SU-DHL-6 (cell line): ENCODE results near the gene YBX1.

ENCODE experiments used
- H2AFZ ChIP-seq: fragments of 200-600 bp; sonication (generic); 2 replicates; pipeline ENCODE4 v1.6.1; 2014; ENCODE audit warnings: low read depth, mild to moderate bottlenecking, moderate library complexity, mixed read lengths, antibody characterized with exemption, low read length; ENCODE audit not compliant: severe bottlenecking
- H3F3A ChIP-seq: fragments of 200-600 bp; shearing (Covaris generic); 2 replicates; pipeline ENCODE4 v1.6.0; 2016; ENCODE audit warnings: antibody characterized with exemption, mild to moderate bottlenecking; ENCODE audit not compliant: insufficient read depth
- H3K27ac ChIP-seq: fragments of 200-600 bp; sonication (generic); 2 replicates; pipeline ENCODE4 v1.5.1; 2016; ENCODE audit warnings: low read depth, mild to moderate bottlenecking, low read length, moderate library complexity, mixed read lengths
- H3K27me3 ChIP-seq: fragments of 200-600 bp; sonication (generic), shearing (Covaris generic); 2 replicates; pipeline ENCODE4 v1.6.0; 2014; ENCODE audit warnings: mild to moderate bottlenecking, low read length
- H3K36me3 ChIP-seq: fragments of 200-600 bp; sonication (generic); 2 replicates; pipeline ENCODE4 v1.6.1; 2014; ENCODE audit warnings: mild to moderate bottlenecking, low read length, mixed read lengths
- H3K4me2 ChIP-seq: fragments of 300-600, 200-600 bp; shearing (Covaris generic), sonication (generic); 2 replicates; pipeline ENCODE4 v1.6.0; 2014; ENCODE audit warnings: low read length, low read depth, mild to moderate bottlenecking; ENCODE audit not compliant: poor library complexity, severe bottlenecking
- H3K4me3 ChIP-seq: fragments of 200-600 bp; sonication (generic); 2 replicates; pipeline ENCODE4 v1.5.1; 2014; ENCODE audit warnings: antibody characterized with exemption, low read length, mild to moderate bottlenecking, mixed read lengths; ENCODE audit not compliant: insufficient read depth, poor library complexity, severe bottlenecking
- H3K79me2 ChIP-seq: fragments of 200-600 bp; sonication (generic); 2 replicates; pipeline ENCODE4 v1.6.1; 2014; ENCODE audit warnings: mild to moderate bottlenecking, low read length, moderate library complexity; ENCODE audit not compliant: insufficient read depth
- H3K9ac ChIP-seq: fragments of 200-600 bp; sonication (generic); 2 replicates; pipeline ENCODE4 v1.7.0; 2014; ENCODE audit warnings: mild to moderate bottlenecking, low read length
- H3K9me2 ChIP-seq: fragments of 200-600 bp; sonication (generic); replicated peaks from 2 replicates; pipeline ENCODE4 v1.6.1; 2014; ENCODE audit warnings: low read length; ENCODE audit not compliant: insufficient read depth
- H3K9me3 ChIP-seq: fragments of 200-600 bp; sonication (generic); 2 replicates; pipeline ENCODE4 v1.6.1; 2014; ENCODE audit warnings: low read length, mixed read lengths; ENCODE audit not compliant: insufficient read depth
- H4K20me1 ChIP-seq: fragments of 200-600 bp; sonication (generic); 2 replicates; pipeline ENCODE4 v1.6.1; 2014; ENCODE audit warnings: low read depth, mild to moderate bottlenecking, antibody characterized with exemption, low read length, moderate library complexity, mixed read lengths
- CTCF ChIP-seq: fragments of 200-600 bp; sonication (generic); IDR thresholded peaks from one replicate; pipeline ENCODE4 v1.5.1; 2017; ENCODE audit warnings: antibody characterized with exemption, mild to moderate bottlenecking, low read length, moderate library complexity; ENCODE audit not compliant: insufficient read depth, poor library complexity, severe bottlenecking
- EZH2phosphoT487 ChIP-seq: fragments of 200-600 bp; sonication (generic), shearing (Covaris generic); conservative IDR thresholded peaks from 2 replicates; pipeline ENCODE4 v1.6.1; 2018; ENCODE audit warnings: mild to moderate bottlenecking, antibody characterized with exemption, low read length, moderate library complexity, mixed read lengths

The YBX1 gene

DNA sequence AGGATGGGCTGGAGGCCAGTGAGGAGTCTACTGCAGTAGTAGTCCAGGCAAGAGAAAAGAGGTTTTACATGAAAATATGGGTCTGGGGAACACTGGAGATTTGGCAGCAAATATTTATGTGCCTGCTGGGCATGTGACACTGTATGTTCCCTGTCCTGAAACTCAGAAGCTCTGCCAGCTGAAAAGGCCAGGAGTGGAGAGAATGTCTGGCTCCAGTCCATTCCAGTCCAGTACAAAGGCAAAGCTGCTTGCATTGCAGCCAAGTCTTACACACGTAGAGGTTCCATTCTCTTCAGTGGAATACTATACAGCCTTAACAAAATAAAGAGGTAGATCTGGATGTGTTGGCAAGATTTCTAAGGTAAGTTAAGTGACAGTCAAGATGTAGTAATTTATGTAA lies 7.5 kb upstream of the YBX1 start:
- Histone ChIP-seq H3K27ac (no peak overlapping the region), H3K4me3 (no peak overlapping the region), H3K9ac (no peak overlapping the region), H4K20me1 (no peaks in the 10 kb centered on the region), H3K9me2 (no peaks in the 10 kb centered on the region), H3K4me2 (no peak overlapping the region), H3K9me3 (no peaks in the 10 kb centered on the region), H3K79me2 (no peaks in the 10 kb centered on the region), H2AFZ (no peak overlapping the region), H3K27me3 (no peaks in the 10 kb centered on the region), H3K36me3 (peaks cover 12% of the 10 kb centered on the region; the same call in 1 of the 2 replicates), H3F3A (peaks cover 9% of the 10 kb centered on the region; the same call in 1 of the 2 replicates)
- TF ChIP-seq EZH2phosphoT487 (no peak), CTCF (no peak)

DNA sequence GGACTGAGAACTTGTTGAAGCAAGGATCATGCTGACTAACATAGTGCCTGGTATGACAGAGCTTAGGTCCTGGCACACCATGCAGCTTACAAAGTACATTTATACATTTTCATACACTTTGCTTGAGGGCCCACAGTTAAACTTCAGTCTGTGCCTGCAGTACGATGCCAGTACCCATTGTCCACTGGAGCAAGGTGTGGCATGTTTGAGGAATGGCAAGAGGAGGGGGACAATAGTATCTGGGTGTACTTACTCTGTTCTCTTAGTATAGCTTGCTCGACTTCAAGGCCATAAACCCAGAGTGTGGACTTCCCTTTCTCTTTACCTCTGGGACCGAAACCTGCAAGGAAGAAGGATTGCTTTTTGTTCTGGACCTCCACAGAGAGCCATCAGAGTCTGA lies 6.8 kb upstream of the YBX1 start:
- Histone ChIP-seq H3K9ac (no peak overlapping the region), H4K20me1 (no peaks in the 10 kb centered on the region), H3K27me3 (no peaks in the 10 kb centered on the region), H3K9me2 (no peaks in the 10 kb centered on the region), H3K27ac (no peak overlapping the region), H2AFZ (no peak overlapping the region), H3K79me2 (no peaks in the 10 kb centered on the region), H3K9me3 (no peaks in the 10 kb centered on the region), H3K4me3 (no peak overlapping the region), H3K36me3 (0 out of 2 replicates have a peak, but pooled peaks cover 6% of the 10 kb centered on the region), H3F3A (peaks cover 9% of the 10 kb centered on the region; the same call in 1 of the 2 replicates), H3K4me2 (no peak overlapping the region)
- TF ChIP-seq EZH2phosphoT487 (no peak), CTCF (no peak)

- Histone ChIP-seq H3K4me2 (no peak overlapping the region), H3K9me3 (no peaks in the 10 kb centered on the region), H3K79me2 (peaks cover 7% of the 10 kb centered on the region; the same call in 1 of the 2 replicates), H2AFZ (no peak overlapping the region), H3K9ac (no peak overlapping the region), H3K9me2 (no peaks in the 10 kb centered on the region), H3F3A (peaks cover 9% of the 10 kb centered on the region; the same call in 1 of the 2 replicates), H3K36me3 (0 out of 2 replicates have a peak, but pooled peaks cover 6% of the 10 kb centered on the region), H3K4me3 (no peak overlapping the region), H3K27ac (no peak overlapping the region), H3K27me3 (no peaks in the 10 kb centered on the region), H4K20me1 (no peaks in the 10 kb centered on the region)
- TF ChIP-seq EZH2phosphoT487 (no peak), CTCF (no peak)
Observed at GRCh38 chr1:42676534-42677087, 5.6 kb upstream of the YBX1 start.
